LNCaP clone FGC (cell line): ENCODE measurements around the gene USP34.
"Not testable (repeated sequence)": the region's sequence is repeated elsewhere in the genome, so short reads cannot be mapped to it uniquely, and the experiment has no call there.

Experiments used
- DNase-seq: peaks from one replicate; pipeline ENCODE4 v3.0.0-alpha.2; 2011; ENCODE audit warnings: low read depth
- H3K4me3 ChIP-seq: 2 replicates; pipeline ENCODE4 v1.5.1; 2011; ENCODE audit warnings: mild to moderate bottlenecking, low read depth, low read length, control low read depth
- TF ChIP-seq, protein P1 (sequence below): IDR thresholded peaks from 2 replicates; pipeline ENCODE4 v1.5.1; 2012; ENCODE audit warnings: mild to moderate bottlenecking; ENCODE audit not compliant: control insufficient read depth, insufficient read depth; ENCODE audit errors: extremely low read depth

The USP34 gene

DNA sequence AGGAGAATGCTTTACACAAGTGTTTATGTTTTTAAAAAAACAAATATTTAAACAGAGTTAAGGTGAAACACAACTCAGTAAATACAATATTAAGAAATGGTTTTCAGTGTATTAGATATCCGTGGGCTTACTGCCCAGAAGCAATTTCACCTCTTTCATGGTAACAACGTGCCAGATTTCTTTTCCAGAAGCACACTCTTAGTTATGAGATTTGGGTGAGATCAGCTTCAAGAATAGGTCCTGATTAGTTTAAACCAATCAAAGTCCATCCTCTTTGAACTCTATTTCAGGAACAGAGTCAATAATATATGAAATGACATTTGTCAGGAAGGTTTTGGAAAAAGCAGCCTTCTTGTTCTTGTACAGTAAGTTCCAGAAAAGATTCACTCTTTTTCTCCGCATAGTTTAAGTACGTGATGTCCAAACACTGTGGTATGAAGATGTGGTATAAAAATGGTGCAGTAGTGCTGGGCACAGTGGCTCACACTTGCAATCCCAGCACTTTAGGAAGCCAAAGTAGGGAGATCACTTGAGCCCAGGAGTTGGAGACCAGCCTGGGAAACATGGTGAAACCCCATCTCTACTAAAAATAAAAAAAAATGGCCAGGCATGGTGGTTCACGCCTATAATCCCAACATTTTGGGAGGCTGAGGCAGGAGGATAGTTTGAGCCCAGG is 14.7 kb downstream of the USP34 start:
- no peak overlapping the region for H3K4me3 ChIP-seq
- TF ChIP-seq, protein P1, sequence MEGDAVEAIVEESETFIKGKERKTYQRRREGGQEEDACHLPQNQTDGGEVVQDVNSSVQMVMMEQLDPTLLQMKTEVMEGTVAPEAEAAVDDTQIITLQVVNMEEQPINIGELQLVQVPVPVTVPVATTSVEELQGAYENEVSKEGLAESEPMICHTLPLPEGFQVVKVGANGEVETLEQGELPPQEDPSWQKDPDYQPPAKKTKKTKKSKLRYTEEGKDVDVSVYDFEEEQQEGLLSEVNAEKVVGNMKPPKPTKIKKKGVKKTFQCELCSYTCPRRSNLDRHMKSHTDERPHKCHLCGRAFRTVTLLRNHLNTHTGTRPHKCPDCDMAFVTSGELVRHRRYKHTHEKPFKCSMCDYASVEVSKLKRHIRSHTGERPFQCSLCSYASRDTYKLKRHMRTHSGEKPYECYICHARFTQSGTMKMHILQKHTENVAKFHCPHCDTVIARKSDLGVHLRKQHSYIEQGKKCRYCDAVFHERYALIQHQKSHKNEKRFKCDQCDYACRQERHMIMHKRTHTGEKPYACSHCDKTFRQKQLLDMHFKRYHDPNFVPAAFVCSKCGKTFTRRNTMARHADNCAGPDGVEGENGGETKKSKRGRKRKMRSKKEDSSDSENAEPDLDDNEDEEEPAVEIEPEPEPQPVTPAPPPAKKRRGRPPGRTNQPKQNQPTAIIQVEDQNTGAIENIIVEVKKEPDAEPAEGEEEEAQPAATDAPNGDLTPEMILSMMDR = no peak
- no peak for DNase-seq

DNA sequence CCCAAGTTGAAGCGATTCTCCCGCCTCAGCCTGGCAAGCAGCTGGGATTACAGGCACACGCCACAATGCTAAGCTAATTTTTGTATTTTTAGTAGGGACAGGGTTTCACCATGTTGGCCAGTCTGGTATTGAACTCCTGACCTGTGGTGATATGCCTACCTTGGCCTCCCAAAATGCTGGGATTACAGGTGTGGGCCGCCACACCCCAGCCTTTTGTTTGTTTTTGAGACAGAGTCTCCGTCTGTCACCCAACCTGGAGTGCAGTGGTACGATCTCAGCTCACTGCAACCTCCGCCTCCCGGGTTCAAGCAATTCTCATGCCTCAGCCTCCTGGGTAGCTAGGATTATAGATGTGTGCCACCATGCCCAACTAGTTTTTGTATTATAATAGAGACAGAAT is 15.9 kb downstream of the USP34 start:
- not testable (repeated sequence) for H3K4me3 ChIP-seq, DNase-seq

- no peak for DNase-seq
- TF ChIP-seq, protein P1 = no peak
- no peak overlapping the region for H3K4me3 ChIP-seq
These were observed 16.5 kb downstream of the USP34 start for GRCh38 chr2:61454383-61454782.

- TF ChIP-seq, protein P1 = no peak
- DNase-seq = no peak
- H3K4me3 ChIP-seq = no peak overlapping the region
These were observed 18.5 kb downstream of the USP34 start for GRCh38 chr2:61452392-61452791.

DNA sequence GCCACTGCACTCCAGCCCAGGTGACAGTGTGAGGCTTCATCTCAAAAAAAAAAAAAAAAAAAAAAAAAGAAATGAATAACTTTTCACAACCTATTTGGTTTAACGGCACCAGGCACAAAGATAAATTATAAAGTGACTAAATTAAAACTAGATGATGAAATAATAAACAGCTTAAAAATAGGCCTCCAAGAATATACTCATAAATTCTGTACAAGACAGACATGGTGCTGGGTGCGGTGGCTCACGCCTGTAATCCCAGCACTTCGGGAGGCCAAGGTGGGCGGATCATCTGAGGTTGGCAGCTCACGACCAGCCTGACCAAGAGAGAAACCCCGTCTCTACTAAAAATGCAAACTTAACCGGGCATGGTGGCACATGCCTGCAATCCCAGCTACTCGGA is 19.7 kb downstream of the USP34 start:
- no peak for DNase-seq
- no peak overlapping the region for H3K4me3 ChIP-seq
- TF ChIP-seq, protein P1 = no peak

GRCh38 chr2:61450144-61450543 is 20.7 kb downstream of the USP34 start:
- DNase-seq = no peak
- TF ChIP-seq, protein P1 = no peak
- H3K4me3 ChIP-seq = no peak overlapping the region

DNA sequence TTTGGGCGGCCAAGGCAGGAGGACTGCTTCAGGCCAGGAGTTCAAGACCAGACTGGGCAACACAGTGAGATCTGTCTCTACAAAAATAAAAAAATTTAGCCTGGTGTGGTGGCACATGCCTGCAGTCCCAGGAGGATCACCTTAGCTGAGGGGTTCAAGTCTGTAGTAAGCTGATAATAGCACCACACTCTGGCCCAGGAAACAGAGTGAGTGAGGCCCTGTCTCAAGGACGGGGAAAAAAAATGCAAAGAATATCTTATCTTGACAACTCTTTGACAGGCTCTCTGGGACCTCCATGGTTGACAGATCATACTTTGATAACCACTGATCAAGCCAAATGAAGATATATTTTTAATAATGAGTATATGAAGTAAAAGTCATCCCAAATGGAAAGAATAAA is 22.7 kb downstream of the USP34 start:
- TF ChIP-seq, protein P1 = no peak
- H3K4me3 ChIP-seq = no peak overlapping the region
- no peak for DNase-seq

DNA sequence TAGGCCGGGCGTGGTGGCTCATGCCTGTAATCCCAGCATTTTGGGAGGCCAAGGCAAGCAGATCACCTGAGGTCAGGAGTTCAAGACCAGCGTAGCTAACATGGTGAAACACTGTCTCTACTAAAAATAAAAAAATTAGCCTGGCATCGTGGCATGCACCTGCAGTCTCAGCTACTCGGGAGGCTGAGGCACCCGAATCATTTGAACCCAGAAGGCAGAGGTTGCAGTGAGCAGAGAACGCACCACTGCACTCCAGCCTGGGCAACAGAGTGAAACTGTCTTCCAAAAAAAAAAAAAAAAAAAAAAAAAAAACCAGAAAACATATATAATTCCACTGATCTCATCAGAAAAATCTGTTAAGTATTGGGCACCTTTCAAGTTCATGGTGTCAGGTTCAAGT is 23.9 kb downstream of the USP34 start:
- H3K4me3 ChIP-seq, DNase-seq: not testable (repeated sequence)
